HT1080 (cell line): Measurements from ENCODE around the gene RYR1. TPM values are rescaled to one million over a fixed set of nuclear protein-coding genes. Genes with fewer than 3 reads are reported as not detected.
A peak's percentile ranks its signal among the peaks of the same experiment; 100 is the strongest.
"Not testable (repeated sequence)": the region's sequence is repeated elsewhere in the genome, so short reads cannot be mapped to it uniquely, and the experiment has no call there.

Experiments
- DNase-seq: peaks from one replicate; pipeline ENCODE4 v3.0.0-alpha.2; 2015; ENCODE audit warnings: low read depth
- total RNA-seq: library from RNA; depleted of rRNA; stranded (reverse); fragments of >200 nt; shearing (Covaris generic); gene quantifications from 2 replicates; pipeline ENCODE4 v1.2.3, GENCODE V29; 2014

Gene RYR1
- total RNA-seq, 1 experiment from 2014 or later, result not detected

- no peak for DNase-seq
Measured at GRCh38 chr19:38488096-38488495, 54.6 kb downstream of the RYR1 start.

DNA sequence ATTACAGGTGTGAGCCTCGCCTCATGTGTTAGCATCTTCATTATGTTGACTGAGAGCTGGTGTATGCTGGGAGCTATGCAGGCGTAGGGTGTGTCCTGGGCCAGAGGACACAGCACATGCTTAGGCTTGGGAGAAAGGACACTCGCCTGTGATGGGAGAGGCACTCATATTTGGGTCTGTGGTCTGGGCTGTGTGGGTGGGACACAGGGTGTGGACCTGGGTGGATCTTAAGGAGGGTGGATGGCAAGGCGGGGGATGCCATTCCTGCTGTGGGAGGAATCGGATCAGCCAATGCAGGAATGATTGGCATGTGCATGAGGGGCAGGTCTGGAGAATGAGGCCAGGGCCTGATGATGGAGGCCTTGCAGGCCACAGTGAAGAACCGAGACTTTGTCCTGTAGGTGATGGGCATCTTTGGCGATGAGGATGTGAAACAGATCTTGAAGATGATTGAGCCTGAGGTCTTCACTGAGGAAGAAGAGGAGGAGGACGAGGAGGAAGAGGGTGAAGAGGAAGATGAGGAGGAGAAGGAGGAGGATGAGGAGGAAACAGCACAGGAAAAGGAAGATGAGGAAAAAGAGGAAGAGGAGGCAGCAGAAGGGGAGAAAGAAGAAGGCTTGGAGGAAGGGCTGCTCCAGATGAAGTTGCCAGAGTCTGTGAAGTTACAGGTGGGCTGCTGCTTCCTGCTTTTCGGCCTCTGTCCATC, 55.4 kb downstream of the RYR1 start:
- DNase-seq, result no peak

DNA sequence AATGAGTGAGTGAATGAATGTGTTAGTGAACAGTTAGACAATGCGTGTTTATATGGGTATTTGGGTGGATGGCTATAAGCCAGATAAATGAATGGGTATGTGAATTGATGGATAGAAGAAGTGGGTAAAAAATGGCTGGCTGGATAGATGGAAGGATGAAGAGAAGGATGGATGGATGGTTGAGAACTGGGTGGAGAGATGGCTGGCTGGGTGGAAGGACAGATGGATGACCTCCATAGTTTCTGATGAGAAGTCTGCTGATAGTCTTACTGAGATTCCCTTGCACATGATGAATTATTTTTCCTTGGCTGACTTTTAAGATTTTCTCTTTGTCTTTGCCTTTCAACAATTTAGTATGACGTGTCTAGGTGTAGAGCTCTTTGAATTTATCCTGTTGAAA, 57.4 kb downstream of the RYR1 start:
- DNase-seq, result no peak

DNA sequence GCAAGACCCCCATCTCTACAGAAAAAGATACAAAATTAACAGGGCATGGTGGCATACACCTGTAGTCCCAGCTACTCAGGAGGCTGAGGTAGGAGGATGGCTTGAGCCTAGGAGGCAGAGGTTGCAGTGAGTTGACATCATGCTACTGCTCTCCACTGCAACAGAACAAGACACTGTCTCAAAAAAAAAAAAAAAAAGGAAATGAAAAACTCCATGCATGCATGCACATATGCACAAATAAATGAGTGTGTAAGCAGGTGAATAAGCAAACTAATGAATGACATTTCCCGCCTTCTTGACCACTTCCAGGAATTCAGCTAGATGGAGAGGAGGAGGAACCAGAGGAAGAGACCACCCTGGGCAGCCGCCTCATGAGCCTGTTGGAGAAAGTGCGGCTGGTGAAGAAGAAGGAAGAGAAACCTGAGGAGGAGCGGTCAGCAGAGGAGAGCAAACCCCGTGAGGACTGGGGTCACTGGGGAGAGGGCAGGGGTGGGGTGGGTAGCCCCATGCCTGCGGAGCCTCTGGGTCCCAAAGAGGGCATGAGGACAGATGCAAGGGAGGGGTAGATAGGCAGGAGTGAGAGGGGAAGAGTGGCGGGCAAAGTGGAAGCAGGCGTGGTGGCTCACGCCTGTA, 58.8 kb downstream of the RYR1 start:
- DNase-seq, result no peak

GRCh38 chr19:38494379-38494778, 60.9 kb downstream of the RYR1 start:
- no peak for DNase-seq

- DNase-seq, result not testable (repeated sequence)
Measured at GRCh38 chr19:38495375-38495774, 61.9 kb downstream of the RYR1 start.

- no peak for DNase-seq
Measured at GRCh38 chr19:38496116-38496515, 62.6 kb downstream of the RYR1 start.

GRCh38 chr19:38496603-38497487, 63.4 kb downstream of the RYR1 start:
- DNase-seq, result no peak

DNA sequence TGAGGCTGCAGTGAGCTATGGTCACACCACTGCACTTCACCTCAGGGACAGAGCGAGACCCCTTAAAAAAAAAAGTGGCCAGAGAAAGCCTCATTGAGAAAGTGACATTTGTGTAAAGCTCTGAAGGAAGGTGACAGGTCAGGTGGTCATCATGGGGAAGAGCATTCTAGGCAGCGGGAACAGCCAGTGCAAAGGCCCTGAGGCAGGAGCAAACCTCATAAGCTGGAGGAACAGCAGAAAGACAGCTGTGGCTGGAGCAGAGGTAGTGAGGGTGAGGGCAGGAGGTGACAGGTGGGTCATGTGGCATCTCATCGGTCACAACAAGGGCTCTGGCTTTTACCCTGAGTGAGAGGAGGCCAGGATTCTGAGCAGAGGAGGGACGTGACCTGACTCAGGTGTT, 64.4 kb downstream of the RYR1 start:
- no peak for DNase-seq

DNA sequence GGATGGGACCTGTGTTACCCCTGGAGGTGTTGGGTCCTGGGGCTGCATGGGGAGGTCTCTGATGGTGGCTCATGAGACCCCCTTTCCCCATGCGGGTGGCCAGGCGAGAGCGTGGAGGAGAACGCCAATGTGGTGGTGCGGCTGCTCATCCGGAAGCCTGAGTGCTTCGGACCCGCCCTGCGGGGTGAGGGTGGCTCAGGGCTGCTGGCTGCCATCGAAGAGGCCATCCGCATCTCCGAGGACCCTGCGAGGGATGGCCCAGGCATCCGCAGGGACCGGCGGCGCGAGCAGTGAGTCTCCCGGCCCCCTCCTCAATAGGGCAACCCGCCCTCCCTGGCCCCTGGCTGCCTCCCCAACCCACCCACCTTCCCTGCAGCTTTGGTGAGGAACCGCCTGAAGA, 66.0 kb downstream of the RYR1 start:
- DNase-seq, result no peak

GRCh38 chr19:38500450-38500849, 67.0 kb downstream of the RYR1 start:
- no peak for DNase-seq

GRCh38 chr19:38502410-38503076, 69.1 kb downstream of the RYR1 start:
- no peak for DNase-seq

GRCh38 chr19:38503077-38503410, 69.6 kb downstream of the RYR1 start:
- DNase-seq, result no peak

DNA sequence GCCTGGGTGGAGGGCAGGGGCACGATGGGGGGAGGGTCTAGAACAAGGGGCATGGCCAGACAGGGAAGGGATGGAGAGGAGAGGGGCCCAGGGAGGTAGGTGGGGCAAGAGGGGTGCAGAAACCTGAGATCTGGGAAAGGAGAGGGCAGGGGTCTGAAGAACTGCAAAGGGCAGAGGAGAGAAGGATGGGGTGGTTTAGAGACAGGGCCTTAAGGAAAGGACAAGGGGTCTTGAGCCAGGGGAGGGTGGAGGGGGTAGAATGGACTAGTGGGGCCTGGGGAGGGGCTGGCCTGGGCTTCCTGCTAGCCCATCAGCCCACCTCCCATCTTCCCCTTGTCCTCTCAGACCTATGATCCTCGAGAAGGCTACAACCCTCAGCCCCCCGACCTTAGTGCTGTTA, 72.5 kb downstream of the RYR1 start:
- DNase-seq, result no peak

DNA sequence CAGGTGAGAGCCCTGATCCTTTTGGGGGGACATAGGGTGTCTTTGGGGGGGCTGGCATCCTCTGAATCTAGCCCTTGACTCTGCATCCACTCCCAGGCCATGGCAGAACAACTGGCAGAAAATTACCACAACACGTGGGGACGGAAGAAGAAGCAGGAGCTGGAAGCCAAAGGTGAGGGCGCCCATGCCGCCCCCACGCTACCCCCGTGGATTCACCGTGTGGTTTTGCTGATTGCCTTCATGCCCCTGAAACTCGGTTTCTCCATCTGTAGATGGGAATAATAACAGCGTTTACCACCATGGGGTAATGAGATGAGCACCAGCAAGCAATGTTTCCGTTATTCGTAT, 72.9 kb downstream of the RYR1 start:
- no peak for DNase-seq

GRCh38 chr19:38506723-38507550, 73.4 kb downstream of the RYR1 start:
- peak; percentile 51 for DNase-seq

DNA sequence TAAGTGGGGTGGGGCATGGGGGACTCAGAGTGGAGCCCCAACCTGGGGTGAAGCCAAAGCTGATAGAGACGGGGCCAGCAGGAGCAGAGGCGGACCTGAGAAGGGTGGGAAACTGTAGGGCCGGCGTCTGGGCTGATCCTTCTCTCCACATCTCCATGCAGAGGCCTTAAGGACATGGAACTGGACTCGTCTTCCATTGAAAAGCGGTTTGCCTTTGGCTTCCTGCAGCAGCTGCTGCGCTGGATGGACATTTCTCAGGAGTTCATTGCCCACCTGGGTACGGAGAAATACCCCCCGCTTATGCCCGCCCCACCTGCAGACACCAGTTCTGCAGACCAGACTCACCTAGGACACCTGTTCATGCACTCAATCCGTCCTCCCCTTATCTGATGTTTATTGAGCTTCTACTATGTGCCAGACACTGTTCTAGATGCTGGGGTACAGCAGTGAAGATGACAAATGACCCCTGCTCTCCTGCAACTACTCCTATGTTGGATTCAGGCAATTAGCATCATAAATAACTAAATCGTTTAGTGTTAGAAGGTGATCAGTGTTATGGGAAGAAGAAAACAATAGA, 74.1 kb downstream of the RYR1 start:
- DNase-seq, result no peak

GRCh38 chr19:38508507-38508906, 75.0 kb downstream of the RYR1 start:
- no peak for DNase-seq

DNA sequence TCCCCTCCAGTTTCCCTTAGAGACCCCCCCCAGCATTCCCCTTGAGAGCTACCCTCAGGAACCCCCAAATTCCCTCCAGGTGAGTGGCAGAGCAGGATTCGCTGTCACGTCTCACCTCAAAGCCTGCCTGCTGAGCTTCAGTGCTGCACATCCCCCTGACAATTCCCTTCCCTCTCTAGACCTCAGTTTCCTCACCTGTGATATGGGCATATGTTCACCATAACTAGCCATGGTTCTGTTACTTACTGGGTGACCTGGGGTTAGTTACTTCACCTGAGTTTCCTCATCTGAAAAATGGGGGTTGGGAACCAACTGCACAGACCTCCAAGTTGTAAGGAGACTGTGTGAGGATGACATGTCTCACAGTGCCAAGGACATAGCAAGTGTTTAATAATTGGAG, 75.5 kb downstream of the RYR1 start:
- no peak for DNase-seq

GRCh38 chr19:38511074-38511708, 77.7 kb downstream of the RYR1 start:
- no peak for DNase-seq
